ENCODE data around the gene PRPS2. TPM values are rescaled to one million over a fixed set of nuclear protein-coding genes. Genes with fewer than 3 reads are reported as not detected.

The PRPS2 gene
- total and polyA plus RNA-seq, 2 donors (not counting 3 experiments of a cell fraction or from before 2014, with no cell fraction given), result 15.9 to 36.7 TPM

- peak; percentile 45 for DNase-seq (ENCODE audit: low read depth, low spot score)
- intact Hi-C loops (cut with micrococcal nuclease), result loop anchor here (10.0 kb wide), 1 partner anchor 1957 kb away; no protein-coding TSS in a partner anchor
- H3K4me3 ChIP-seq (replicated peaks in 1 of 3; ENCODE audit: insufficient read depth in 1 of 3, low read depth in 1 of 3, low read length in 3 of 3), result no peak overlapping the region
- H2AFZ ChIP-seq (ENCODE audit: low read depth, low read length), result no peak overlapping the region
- no peak overlapping the region for H3K27ac ChIP-seq (ENCODE audit: insufficient read depth, low read depth, low read length)
- H3K4me2 ChIP-seq (ENCODE audit: insufficient read depth, low read length), result no peak overlapping the region
- no peaks in the 10 kb centered on the region for H4K20me1 ChIP-seq (replicated peaks; ENCODE audit: control insufficient read depth, extremely low read depth, insufficient read depth, low read length)
- no peaks in the 10 kb centered on the region for H3K36me3 ChIP-seq (ENCODE audit: control insufficient read depth in 2 of 2, extremely low read depth in 1 of 2, insufficient read depth in 2 of 2, low read length in 2 of 2)
- no TSS peak for BruUV-seq (replicated peaks)
- FAIRE-seq, result no peak
- TF ChIP-seq JUN (IDR thresholded peaks at IDR 0.05; ENCODE audit: borderline replicate concordance, insufficient read depth, insufficient read length, low read depth) (no peak), CTCF (IDR thresholded peaks at IDR 0.05; ENCODE audit: extremely low read depth in 1 of 2, insufficient read depth in 1 of 2, low read depth in 1 of 2, low read length in 2 of 2) (no peak), MAX (IDR thresholded peaks at IDR 0.05; ENCODE audit: insufficient read depth, insufficient read length) (no peak), POLR2AphosphoS5 (IDR thresholded peaks at IDR 0.05; ENCODE audit: insufficient read depth, low read depth, low read length) (no peak), MYC (IDR thresholded peaks at IDR 0.05; ENCODE audit: low read depth, low read length) (no peak), GATA2 (IDR thresholded peaks at IDR 0.05; ENCODE audit: insufficient read depth, insufficient read length, low read depth, low read length) (no peak), EZH2 (IDR thresholded peaks at IDR 0.05; ENCODE audit: borderline replicate concordance, low read depth, low read length, severe bottlenecking) (no peak), FOS (IDR thresholded peaks at IDR 0.05; ENCODE audit: borderline replicate concordance, insufficient read depth, low read length) (no peak), POLR2A (IDR thresholded peaks at IDR 0.05; ENCODE audit: low read depth, low read length) (no peak)
- CTCF ChIA-PET, result interaction anchor here (1.0 to 5.0 kb wide), 2 partner anchors 14 to 66 kb away, joined by 3 to 51 read pairs; no protein-coding TSS in a partner anchor
- H3K9me3 ChIP-seq (replicated peaks; ENCODE audit: control insufficient read depth, insufficient read depth, low read length), result no peaks in the 10 kb centered on the region
- H3K9ac ChIP-seq (replicated peaks; ENCODE audit: extremely low read depth, insufficient read depth, low read length), result no peak overlapping the region
- dilution Hi-C loops (cut with MboI; ENCODE audit: extremely low pct_ligation_motif_present, low sequenced_read_pairs), result no loop called here
- H3K4me1 ChIP-seq (ENCODE audit: control insufficient read depth, extremely low read depth, insufficient read depth, low read length), result no peaks in the 10 kb centered on the region
- no peaks in the 10 kb centered on the region for H3K9me1 ChIP-seq (replicated peaks; ENCODE audit: control insufficient read depth, extremely low read depth, insufficient read depth, low read length)
- POLR2A ChIA-PET, result no interaction called here
- H3K27me3 ChIP-seq (ENCODE audit: control insufficient read depth in 2 of 2, insufficient read depth in 2 of 2, low read length in 2 of 2), result peaks cover 1 to 3% of the 10 kb centered on the region in 2 experiments
- H3K79me2 ChIP-seq (ENCODE audit: control insufficient read depth, insufficient read depth, low read length), result no peaks in the 10 kb centered on the region
Measured at GRCh38 chrX:12767856-12768255, 23.4 kb upstream of the PRPS2 start.

All from endothelial cell of umbilical vein (primary cell).